ENCODE measurements around the gene EVA1C.

DNA sequence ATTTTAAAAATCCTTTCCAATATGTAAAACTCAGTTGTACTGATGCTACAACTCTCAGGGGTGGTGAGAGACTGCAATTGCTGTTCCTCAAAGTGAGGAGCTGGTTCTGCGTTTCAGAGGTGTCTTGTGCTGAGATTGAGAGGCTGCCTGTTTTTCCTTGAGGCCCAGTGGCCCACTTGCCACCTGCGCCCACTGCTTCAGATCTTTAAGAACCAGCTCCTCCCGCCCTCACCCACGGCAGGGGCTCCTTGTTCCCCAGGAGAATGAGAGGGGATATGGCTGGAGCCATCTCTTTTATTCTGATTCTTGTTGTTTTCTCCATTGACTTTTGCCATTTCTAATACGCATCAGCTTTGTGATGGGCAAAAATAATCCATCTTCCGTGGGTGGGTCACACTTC, 45.5 kb downstream of the EVA1C start:
- no peak for TF ChIP-seq POLR2A (IDR thresholded peaks at IDR 0.05)
- TF ChIP-seq, protein P1, sequence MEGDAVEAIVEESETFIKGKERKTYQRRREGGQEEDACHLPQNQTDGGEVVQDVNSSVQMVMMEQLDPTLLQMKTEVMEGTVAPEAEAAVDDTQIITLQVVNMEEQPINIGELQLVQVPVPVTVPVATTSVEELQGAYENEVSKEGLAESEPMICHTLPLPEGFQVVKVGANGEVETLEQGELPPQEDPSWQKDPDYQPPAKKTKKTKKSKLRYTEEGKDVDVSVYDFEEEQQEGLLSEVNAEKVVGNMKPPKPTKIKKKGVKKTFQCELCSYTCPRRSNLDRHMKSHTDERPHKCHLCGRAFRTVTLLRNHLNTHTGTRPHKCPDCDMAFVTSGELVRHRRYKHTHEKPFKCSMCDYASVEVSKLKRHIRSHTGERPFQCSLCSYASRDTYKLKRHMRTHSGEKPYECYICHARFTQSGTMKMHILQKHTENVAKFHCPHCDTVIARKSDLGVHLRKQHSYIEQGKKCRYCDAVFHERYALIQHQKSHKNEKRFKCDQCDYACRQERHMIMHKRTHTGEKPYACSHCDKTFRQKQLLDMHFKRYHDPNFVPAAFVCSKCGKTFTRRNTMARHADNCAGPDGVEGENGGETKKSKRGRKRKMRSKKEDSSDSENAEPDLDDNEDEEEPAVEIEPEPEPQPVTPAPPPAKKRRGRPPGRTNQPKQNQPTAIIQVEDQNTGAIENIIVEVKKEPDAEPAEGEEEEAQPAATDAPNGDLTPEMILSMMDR (IDR thresholded peaks at IDR 0.05), result no peak
